HG03378 (cell line): ENCODE measurements around the gene RIT2.

Experiments
- ATAC-seq: cut with Tn5 transposase; IDR thresholded peaks from one replicate; pipeline ENCODE4 v1.9.1; 2021; ENCODE audit warnings: mild to moderate bottlenecking, moderate library complexity; ENCODE audit not compliant: unreplicated experiment

The RIT2 gene

DNA sequence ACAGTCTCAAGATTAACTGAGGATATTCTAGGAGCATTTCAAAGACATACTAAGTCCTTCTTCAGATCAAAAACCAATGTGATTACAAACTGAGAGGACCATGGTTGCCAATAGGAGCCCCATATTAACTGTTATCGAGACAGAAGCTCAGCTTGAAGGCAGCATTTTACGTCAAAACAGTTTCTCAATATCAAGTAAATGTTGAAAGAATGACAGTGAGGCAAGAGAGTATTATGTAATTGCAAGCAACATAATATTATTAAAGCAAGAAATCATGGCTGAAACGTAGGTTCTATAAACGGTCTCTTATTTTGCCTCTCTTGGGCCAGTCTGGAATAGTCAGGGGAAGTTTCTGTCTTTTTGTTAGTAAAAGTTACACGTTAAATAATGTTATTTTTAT lies 22.9 kb downstream of the RIT2 start:
- ATAC-seq: no peak

DNA sequence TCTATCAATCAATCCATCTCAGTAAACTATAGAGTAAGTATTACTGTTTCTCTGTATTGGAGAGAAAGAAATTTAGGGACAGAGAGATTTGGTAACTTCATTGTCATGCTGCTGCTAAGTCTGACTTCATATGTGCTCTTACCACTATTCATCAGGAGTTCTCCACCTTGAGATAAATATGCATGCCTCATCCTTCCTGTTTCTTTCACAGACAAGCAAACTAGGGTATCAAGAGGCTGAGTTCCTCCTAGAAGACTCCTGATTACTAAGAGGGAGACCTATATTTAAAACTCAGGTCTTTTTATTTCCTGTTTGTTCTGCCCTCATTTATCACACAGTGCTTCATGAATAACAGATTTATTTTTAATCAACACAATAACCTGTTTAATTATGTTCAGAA lies 34.1 kb downstream of the RIT2 start:
- no peak for ATAC-seq

DNA sequence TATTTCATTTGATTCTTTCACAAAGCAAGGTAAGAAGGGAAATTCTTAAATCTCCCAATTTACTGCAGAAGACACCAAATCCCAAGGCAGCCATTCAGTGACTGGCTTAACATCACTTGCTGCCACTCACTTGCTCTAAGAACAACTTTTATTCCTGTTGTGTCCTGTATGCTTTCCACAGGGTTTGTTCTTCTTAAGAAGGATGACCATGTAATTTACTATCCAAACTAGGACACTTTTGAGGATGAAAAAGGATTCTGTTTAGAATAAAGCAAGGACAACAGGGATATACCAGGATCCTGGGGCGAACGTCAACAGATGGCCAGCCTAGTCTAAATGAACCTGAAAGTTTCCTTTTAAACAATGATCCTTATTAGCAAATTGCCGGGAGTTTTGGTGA lies 34.8 kb downstream of the RIT2 start:
- ATAC-seq: no peak

DNA sequence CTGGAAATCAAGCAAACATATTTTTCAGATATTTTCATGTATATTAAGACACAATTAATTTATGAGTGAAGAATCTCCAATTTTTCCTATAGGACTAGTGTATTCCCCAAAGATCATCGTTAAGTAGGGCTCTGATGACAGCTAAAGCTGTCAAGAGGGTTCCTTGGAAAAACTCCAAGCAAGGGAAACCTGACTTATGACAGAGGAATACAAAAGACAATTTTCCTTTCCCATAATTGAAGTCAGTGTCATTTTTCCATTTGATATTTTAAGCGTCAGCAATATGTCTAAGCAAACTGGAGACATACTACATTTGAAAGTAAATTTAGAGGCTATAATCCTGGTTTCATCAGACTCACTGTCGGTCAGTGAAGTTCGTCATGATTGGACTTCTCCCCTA lies 36.1 kb downstream of the RIT2 start:
- ATAC-seq: no peak

DNA sequence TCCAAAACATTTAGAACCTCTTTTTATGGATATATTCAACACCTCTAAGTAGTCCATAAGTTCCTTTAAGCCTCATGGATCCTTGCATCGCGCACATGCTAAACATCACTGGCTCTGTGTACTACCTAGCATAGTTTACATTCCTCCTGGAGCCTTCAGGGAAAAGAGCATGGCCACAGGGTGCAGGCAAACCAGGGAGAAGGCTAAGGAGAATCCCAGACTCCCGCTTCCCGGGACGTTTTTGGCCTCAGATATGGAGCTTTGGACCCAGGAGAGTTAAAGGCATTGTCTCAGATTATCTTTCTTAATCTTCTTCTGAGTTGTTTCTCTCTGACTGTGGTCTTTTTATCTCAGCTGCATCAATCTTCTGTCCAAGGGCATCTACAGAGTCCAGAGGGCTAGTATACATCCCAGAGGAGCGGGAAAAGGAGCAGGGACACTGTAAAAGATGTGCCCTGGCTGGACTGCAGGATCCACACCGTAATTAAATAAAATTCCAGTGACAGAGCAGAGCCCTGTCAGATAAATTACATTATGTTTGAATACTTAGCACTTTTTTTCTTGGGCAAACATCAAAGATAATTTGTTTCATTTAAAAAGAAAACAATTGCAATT lies 36.9 kb downstream of the RIT2 start:
- ATAC-seq: no peak

DNA sequence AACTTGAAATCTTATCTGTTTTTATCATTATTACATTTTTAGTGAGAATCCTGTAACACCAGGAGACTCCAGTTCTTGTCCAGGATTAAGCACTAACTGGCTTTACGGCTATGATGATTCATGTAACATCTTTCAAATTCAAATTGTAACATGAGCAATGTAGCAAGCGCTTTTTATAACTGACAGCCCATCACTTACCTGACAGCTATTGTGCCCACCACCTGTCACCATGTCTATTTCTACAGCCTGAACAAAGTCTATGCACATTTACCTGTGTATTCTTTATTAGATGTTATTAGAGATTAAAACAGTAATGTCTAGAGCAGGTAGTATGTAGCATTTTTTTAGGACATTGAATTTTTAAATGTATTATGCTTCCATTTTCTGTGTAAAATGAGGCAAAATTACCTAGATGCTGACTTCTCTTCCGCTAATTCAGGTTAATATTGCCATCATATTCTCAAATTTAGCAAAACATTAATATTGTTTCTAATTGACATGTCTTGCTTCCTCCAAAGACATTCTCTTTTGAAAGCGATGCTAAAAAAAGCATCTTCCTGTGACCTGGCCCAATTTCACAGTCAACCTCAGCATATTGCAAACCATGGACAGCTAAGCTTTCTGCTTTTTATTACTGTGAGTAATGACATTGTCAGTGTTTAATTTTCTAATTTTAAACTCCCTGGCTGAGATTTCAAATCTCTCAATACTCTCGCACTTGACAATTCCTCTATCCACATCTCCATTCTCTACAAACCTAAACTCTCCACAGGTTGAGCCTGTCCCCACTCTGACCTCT lies 37.8 kb downstream of the RIT2 start:
- no peak for ATAC-seq

DNA sequence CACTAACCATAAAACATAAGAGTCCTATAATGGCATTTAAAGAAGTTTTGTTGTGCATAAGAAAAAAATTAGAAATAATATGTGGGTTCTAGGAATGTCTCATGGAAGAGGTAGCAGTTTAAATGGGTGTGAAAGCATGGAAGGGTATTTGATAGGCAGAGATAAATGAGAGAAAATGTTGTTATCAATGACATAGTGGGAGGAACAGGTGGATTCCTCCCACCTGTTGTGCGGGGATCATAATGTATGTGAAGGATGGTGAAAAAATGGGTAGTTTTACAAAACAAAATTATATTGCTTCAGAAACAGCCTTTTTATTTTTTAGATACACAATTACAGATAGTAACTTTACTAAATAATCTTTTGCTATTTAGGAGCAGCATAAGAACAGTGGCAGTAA lies 41.7 kb downstream of the RIT2 start:
- ATAC-seq: no peak

DNA sequence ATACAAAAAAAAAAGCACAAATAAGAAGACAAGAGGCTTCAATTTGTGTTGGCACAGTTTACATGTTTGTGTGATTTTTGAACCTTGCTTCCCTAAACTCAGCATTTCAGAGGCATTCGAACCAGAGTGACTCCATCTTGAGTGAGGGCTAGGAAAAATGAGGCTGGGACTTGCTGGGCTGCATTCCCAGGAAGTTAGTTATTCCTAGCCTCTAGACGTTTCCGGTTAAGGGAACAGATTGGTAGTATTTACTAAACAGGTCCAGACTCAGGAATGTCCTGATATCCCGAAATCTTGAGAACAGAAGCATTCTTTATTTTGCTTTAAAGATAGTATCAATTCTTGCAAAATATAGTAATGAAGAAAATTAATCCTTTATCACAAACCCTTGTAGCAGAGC lies 46.7 kb downstream of the RIT2 start:
- ATAC-seq: no peak

DNA sequence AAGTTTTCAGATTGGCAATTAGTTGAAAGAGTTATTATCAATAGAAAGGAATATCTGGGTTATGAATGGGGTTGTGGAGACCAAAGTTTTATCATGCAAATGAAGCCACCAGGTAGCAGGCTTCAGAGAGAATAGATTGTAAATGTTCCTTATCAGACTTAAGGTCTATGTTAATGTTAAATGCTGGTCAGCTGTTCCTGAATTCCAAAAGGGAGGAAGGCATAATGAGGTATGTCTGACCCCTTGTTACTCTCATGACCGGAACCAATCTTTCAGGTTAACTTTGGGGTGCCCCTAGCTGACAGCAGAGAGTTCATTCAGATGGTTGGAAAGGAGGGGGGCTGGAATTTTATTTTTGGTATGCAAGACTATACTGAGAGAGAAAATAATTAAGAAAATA lies 47.9 kb downstream of the RIT2 start:
- no peak for ATAC-seq

DNA sequence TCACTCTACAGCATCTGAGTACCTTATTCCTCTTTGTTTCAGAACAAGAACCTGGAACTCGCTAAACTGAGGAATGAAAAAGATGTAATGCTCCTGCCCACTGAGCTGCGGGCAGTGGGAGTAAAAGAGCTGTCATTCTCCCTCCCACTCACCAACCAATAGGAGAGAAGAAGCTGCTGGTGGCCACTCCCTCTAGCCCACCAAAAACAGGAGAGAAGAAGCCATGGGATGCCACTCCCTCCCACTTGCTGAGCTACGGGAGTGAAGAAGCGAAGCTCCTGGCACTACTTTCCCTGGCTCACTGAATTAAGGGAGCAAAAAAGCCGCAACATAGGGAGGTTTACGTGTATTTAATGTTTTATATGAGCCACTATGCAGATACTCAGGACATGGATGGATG lies 53.7 kb downstream of the RIT2 start:
- no peak for ATAC-seq

DNA sequence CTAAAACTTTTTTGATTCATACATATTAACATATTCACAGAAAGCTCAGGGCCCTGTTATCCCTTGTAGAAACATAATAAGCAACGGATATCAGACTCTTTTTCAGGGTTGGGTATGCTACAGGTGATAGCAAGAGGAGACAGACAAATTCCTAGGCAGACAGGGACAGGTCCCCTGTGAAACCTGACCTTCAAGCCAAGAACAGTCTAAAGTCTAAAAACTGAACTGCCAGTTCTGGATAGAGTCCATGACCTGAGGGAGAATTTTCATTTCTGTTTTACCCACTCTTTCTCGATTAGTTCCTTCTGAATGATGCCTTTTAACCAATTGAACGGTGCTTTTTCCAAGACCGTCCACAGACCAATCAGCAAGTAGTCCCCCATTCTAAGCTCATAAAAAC lies 54.2 kb downstream of the RIT2 start:
- no peak for ATAC-seq

DNA sequence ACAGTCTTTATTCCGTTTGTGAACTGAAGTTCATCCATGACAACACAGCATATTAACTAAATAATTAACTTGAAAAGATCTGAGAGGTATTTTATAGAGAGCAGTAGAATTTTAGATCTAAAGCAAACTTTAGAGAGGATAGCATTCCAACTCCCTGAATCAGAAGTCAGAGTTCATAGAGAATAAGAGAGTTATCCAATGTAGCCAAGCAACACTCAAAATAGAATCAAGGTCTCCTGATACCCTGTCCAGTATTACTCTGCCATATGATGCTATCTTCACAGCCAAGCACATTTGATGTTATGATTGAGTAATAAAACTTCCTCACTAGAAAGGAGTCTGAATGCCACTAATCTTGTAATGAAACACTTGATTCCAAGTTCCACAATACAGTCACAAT lies 55.5 kb downstream of the RIT2 start:
- no peak for ATAC-seq

DNA sequence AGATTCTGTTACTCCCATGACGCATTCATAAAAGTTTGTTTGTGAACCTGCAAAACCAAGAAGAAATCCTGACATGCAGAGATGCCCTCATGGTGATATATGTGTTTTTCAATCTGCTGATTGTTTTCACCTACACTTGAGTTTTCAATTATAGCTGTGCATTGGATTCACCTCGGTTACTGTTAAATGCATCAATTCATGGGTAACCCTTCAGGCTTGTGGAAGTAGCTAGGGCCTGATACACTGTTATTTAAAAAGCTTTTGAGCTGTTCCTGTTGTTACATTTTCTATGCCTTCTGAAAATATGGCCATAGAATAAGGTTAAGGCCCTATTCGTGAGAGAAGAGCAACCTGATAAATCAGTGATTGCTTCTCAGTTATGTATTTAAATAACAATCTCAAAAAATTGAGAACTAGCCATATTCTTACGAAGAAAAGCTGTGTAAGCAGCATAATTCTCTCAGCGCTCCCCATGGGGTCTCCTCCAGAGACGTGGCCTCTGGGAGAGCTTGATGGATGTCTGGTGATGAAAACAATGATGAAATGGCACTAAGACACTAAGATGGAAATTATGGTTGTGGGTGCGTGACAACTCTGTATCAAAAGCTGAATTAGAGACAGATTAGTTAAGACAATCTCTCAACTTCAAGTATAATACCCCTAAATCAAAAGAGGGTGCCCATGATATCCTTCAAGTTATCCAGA lies 60.5 kb downstream of the RIT2 start:
- ATAC-seq: no peak

DNA sequence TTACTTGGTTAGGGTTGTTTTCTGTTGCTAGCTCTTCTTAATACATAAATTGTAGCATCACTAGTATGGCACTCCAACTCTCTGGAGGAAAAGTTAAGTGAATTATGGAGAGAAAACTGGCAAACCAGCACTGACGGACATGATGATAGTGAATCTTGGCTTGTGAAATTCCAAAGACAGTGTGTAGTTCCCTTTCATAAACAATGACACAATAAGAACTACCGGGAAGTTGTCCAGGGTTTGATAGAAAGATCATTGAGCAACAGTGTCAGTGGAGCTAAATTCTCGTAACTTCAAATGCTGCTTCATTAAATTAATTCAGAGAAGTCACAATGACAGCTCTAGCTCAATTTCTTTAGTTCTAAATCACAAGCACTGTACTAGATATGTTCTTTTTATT lies 66.5 kb downstream of the RIT2 start:
- ATAC-seq: no peak

DNA sequence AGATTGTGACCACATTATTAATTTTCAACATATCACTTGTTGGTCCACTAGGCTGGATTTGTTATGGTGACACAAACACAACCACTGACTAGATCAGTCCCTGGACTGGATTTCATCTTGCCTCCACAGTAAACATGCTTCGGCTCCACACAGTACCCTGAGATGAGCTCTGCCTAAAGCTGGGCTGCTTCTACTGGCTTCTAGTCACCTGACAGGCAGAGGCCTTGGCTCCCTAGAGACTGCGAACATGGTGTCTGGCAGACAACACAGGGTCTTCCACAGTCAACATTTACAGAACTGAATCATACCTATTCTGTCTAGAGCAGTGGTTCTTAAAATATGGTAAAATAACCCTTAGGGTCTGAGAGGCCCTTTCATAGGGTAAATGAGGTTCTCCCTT lies 69.2 kb downstream of the RIT2 start:
- no peak for ATAC-seq

DNA sequence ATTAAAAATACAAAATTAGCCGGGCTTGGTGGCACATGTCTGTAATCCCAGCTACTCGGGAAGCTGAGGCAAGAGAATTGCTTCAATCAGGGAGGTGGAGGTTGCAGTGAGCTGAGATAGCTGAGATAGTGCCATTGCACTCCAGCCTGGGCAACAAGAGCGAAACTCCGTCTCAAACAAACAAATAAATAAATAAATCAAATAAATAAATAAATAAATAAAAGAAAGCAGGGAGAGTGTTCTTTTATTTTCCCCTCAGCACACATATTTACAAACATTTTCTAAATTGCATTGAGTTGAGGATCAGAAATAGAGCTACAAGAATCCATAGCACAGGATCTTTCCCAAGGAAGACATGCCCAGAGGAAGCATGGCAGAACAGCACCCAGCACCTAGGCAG lies 71.9 kb downstream of the RIT2 start:
- ATAC-seq: no peak

DNA sequence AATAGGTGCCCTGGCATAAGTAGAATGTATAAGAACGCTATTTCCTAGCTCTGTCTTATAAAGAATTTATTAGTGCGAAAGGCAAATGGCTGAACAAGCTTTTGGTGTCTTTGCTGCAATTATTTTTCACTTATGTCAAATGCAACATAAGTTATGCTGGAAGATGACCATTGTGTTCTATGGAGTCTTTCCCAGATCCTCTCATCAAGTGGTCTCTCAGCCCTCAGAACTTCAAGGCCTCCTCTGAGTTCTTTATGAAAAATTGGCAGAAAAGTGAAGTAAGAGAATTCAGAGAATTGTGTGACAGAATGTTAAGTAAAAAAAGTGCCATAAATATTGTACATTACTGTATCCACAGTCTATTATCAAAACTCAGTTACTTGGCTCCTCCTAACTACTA lies 75.2 kb downstream of the RIT2 start:
- no peak for ATAC-seq

DNA sequence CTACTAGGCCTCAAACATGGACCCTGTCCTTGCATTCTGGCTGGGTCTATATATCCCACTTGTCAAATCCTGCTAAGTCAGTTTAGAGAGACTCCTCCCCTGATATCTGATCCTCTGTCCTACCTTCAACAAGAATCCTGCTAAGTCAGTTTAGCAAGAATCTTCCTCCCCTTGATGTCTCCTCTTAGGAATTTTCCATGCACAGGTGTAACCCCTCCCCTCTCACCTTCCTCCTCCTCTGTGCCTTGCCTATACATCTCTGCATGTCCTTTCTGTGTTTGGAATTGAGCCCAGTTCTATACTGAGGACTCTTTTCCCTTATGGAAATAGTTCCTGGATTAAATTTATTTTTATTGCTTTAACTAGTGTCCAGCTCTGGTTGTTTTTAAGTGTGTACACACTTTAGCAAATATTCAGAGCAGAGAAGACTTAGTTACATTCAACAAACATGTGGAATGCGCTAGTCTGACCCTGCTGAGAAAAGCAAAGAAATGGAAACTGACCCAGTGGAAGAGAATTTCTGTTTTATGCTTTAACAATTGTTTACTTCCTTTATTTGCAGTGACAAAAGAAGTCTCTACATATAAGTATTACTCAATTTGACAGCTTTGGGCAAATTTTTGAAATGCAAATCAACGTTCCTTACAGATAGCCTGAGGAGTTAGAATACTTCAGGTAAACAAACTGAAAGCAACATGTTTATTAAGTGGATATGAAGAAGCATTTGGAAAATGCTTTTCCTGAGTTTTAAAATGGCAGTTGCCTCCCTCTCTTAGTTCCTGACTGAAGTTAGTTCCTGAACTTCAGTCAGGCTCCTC lies 80.6 kb downstream of the RIT2 start:
- no peak for ATAC-seq

DNA sequence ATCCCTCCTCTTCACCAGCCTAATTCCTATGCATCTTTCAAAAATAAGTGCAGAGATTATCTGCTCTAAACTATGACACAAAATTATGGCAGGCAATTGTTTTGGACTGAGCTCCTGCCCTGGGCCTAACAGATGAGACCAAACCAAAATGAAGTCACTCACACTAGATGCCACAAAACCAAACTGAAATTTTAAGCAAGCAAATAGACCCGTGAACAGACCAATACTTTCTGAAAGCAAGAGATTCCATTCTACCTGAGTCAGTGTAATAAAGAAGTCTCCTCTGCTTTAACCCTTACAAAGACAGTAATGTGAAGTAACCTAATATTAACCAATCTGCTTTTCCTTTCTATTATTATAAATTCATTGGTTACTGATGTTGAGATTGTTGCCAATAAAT lies 84.3 kb downstream of the RIT2 start:
- no peak for ATAC-seq

DNA sequence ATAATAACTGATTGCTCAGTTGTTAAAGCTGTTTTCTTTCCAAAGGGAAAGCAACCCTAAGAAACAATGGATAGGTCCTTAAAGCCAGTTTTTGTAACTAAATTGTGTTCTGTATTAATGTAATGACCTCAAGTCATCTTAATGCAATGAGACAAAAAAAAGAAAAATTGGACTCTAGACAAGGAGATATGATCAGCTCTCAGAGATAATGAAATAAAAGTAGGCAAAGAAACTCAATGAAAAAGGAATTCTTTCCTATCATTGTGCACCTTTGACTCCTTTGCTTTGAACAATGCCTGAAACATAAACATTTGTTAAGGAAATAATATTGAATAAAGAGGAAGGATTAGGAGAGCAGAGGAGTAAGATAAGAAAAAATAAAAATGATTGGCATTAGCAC lies 86.1 kb downstream of the RIT2 start:
- ATAC-seq: no peak

DNA sequence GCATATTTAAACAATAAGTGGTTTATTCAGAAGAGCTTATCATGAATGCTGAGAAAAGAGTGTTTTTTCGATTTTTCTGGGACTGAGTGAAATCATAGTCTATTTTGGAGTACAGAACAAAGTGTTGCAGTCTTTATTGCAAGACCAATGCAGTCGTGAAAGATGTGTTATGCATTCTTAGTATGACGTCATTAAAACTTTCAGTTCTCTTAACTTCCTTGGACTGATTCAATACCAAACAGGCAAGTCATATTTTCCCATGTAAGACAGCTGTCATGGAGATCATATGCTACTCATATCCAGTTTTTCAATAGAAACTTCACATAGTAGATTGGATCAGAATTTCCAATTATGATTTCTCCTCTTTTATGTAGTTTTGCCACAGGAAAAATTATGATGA lies 92.6 kb downstream of the RIT2 start:
- no peak for ATAC-seq
